Measurements from ENCODE around the gene ERBB4. TPM values are rescaled to one million over a fixed set of nuclear protein-coding genes. Genes with fewer than 3 reads are reported as not detected.

Gene ERBB4
- total RNA-seq, 1 experiment from 2014 or later, result 0.15 TPM

DNA sequence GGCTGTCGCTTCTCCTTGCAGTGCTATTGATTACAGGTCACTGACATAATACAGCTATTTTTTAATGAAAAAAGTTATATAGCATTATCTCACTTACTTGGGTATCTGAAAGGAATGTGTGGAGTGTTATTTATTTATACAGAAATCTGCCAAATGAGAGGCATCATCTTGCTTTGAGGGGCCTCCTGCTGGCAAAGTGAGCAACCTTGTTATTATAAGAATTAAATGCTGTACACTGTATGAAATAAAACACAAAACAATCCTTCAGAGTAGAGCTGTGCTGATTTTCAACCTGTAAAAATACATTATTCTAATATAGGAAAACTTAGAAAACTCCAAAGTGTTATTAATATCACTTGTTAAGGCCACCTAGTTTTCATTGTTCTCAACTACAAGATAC is 20.9 kb downstream of the ERBB4 start:
- Histone ChIP-seq H3K4me1 (ENCODE audit: control insufficient read depth, insufficient read depth, low read length) (no peaks in the 10 kb centered on the region), H3K27me3 (ENCODE audit: control insufficient read depth, insufficient read depth, low read length) (no peaks in the 10 kb centered on the region), H3K4me3 (ENCODE audit: low read depth in 2 of 2, low read length in 2 of 2) (no peak overlapping the region), H3K9me3 (ENCODE audit: control insufficient read depth, insufficient read depth, low read depth, low read length) (no peaks in the 10 kb centered on the region), H3K36me3 (ENCODE audit: control insufficient read depth, insufficient read depth, low read length) (no peaks in the 10 kb centered on the region), H3K27ac (ENCODE audit: low read length) (no peak overlapping the region)
- TF ChIP-seq SIN3A (IDR thresholded peaks at IDR 0.05; ENCODE audit: borderline replicate concordance, insufficient read depth, low read depth, low read length) (no peak), TCF7L2 (IDR thresholded peaks at IDR 0.05; ENCODE audit: low read depth, low read length) (no peak), POLR2AphosphoS5 (IDR thresholded peaks at IDR 0.05; ENCODE audit: low read depth, low read length) (no peak)
- TF ChIP-seq, protein P1, sequence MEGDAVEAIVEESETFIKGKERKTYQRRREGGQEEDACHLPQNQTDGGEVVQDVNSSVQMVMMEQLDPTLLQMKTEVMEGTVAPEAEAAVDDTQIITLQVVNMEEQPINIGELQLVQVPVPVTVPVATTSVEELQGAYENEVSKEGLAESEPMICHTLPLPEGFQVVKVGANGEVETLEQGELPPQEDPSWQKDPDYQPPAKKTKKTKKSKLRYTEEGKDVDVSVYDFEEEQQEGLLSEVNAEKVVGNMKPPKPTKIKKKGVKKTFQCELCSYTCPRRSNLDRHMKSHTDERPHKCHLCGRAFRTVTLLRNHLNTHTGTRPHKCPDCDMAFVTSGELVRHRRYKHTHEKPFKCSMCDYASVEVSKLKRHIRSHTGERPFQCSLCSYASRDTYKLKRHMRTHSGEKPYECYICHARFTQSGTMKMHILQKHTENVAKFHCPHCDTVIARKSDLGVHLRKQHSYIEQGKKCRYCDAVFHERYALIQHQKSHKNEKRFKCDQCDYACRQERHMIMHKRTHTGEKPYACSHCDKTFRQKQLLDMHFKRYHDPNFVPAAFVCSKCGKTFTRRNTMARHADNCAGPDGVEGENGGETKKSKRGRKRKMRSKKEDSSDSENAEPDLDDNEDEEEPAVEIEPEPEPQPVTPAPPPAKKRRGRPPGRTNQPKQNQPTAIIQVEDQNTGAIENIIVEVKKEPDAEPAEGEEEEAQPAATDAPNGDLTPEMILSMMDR (IDR thresholded peaks at IDR 0.05), result no peak; the same call in 1 of the 2 replicates
- TF ChIP-seq, protein P2, sequence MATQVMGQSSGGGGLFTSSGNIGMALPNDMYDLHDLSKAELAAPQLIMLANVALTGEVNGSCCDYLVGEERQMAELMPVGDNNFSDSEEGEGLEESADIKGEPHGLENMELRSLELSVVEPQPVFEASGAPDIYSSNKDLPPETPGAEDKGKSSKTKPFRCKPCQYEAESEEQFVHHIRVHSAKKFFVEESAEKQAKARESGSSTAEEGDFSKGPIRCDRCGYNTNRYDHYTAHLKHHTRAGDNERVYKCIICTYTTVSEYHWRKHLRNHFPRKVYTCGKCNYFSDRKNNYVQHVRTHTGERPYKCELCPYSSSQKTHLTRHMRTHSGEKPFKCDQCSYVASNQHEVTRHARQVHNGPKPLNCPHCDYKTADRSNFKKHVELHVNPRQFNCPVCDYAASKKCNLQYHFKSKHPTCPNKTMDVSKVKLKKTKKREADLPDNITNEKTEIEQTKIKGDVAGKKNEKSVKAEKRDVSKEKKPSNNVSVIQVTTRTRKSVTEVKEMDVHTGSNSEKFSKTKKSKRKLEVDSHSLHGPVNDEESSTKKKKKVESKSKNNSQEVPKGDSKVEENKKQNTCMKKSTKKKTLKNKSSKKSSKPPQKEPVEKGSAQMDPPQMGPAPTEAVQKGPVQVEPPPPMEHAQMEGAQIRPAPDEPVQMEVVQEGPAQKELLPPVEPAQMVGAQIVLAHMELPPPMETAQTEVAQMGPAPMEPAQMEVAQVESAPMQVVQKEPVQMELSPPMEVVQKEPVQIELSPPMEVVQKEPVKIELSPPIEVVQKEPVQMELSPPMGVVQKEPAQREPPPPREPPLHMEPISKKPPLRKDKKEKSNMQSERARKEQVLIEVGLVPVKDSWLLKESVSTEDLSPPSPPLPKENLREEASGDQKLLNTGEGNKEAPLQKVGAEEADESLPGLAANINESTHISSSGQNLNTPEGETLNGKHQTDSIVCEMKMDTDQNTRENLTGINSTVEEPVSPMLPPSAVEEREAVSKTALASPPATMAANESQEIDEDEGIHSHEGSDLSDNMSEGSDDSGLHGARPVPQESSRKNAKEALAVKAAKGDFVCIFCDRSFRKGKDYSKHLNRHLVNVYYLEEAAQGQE (IDR thresholded peaks at IDR 0.05; ENCODE audit: insufficient read depth in 1 of 2, low read depth in 2 of 2, low read length in 1 of 2), result no peak
- ATAC-seq, result no peak
- no peak for DNase-seq (ENCODE audit: low read depth, low spot score)
- ChIA-PET CTCF (no interaction called here), POLR2A (interaction anchor here (0.7 kb wide), 1 partner anchor 651 kb away, joined by 3 read pairs; no protein-coding TSS in a partner anchor)
- in situ Hi-C loops (cut with HindIII; ENCODE audit: low pct_unique_long_range_greater_than_20kb, low sequenced_read_pairs), result no loop called here
- intact Hi-C loops (cut with micrococcal nuclease; ENCODE audit: unreplicated experiment), result no loop called here
- BruUV-seq (replicated peaks), result no TSS peak

DNA sequence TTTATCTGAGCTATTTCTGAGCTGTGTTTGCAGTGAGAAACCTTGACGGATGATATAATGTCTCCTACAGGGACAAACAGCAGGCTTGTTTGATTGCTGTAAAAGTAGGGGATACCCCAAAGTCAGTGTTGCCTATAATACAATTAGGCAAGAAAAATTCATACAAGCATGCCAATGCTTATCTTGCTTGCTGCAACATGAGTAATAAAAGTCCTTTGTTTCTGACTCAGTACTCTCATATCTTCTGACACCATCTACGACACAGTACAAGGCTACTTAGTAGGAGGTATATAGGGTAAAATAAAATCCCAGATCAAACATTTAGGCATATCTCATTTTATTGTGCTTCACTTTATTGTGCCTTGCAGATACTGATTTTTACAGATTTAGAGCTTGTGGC is 33.0 kb downstream of the ERBB4 start:
- Histone ChIP-seq H3K27ac (ENCODE audit: low read length) (no peak overlapping the region), H3K4me3 (ENCODE audit: low read depth in 2 of 2, low read length in 2 of 2) (no peak overlapping the region), H3K27me3 (ENCODE audit: control insufficient read depth, insufficient read depth, low read length) (no peaks in the 10 kb centered on the region), H3K36me3 (ENCODE audit: control insufficient read depth, insufficient read depth, low read length) (no peaks in the 10 kb centered on the region), H3K9me3 (ENCODE audit: control insufficient read depth, insufficient read depth, low read depth, low read length) (no peaks in the 10 kb centered on the region), H3K4me1 (ENCODE audit: control insufficient read depth, insufficient read depth, low read length) (no peaks in the 10 kb centered on the region)
- ChIA-PET POLR2A (no interaction called here), CTCF (no interaction called here)
- TF ChIP-seq, protein P1 (IDR thresholded peaks at IDR 0.05), result no peak
- no peak for TF ChIP-seq TCF7L2 (IDR thresholded peaks at IDR 0.05; ENCODE audit: low read depth, low read length)
- TF ChIP-seq, protein P2 (IDR thresholded peaks at IDR 0.05; ENCODE audit: insufficient read depth in 1 of 2, low read depth in 2 of 2, low read length in 1 of 2), result no peak
- TF ChIP-seq POLR2AphosphoS5 (IDR thresholded peaks at IDR 0.05; ENCODE audit: low read depth, low read length), result no peak
- TF ChIP-seq SIN3A (IDR thresholded peaks at IDR 0.05; ENCODE audit: borderline replicate concordance, insufficient read depth, low read depth, low read length), result no peak
- ATAC-seq, result no peak
- no TSS peak for BruUV-seq (replicated peaks)
- intact Hi-C loops (cut with micrococcal nuclease; ENCODE audit: unreplicated experiment) (no loop called here), in situ Hi-C loops (cut with HindIII; ENCODE audit: low pct_unique_long_range_greater_than_20kb, low sequenced_read_pairs) (no loop called here)
- no peak for DNase-seq (ENCODE audit: low read depth, low spot score)
